Non-pigmented ciliary epithelial cell (primary cell): ENCODE results near the gene FAM174B.

Source experiments
- DNase-seq: peaks from one replicate; pipeline ENCODE4 v3.0.0-alpha.2; 2010; ENCODE audit warnings: low read depth

FAM174B gene

GRCh38 chr15:92569778-92570177 lies 85.8 kb downstream of the FAM174B start:
- DNase-seq: no peak
